Natural killer cell (primary cell): ENCODE measurements around the gene EXOC4. TPM values are rescaled to one million over a fixed set of nuclear protein-coding genes. Genes with fewer than 3 reads are reported as not detected.

ENCODE experiments used
- ATAC-seq, 3 donors: fragments of 150-1000 bp in 2 of 3; fragments of 200-7000 bp in 1 of 3; cut with Tn5 transposase; 1 replicate in 1 of 3; 2 replicates in 2 of 3; pipeline ENCODE4 v1.10.0; 2021; ENCODE audit warnings: mild to moderate bottlenecking in 2 of 3, moderate library complexity in 2 of 3
- DNase-seq, 2 donors: peaks; one replicate each; pipeline versions ENCODE4 v3.0.0 to v3.0.0-alpha.2; 2013 to 2021; ENCODE audit warnings: mixed read lengths in 1 of 2
- H3K27ac ChIP-seq: one replicate; pipeline ENCODE4 v1.5.1; 2013; ENCODE audit warnings: mild to moderate bottlenecking, low read length
- H3K27me3 ChIP-seq: one replicate; pipeline ENCODE4 v1.6.1; 2013; ENCODE audit warnings: low read length; ENCODE audit not compliant: control insufficient read depth, insufficient read depth
- H3K36me3 ChIP-seq: one replicate; pipeline ENCODE4 v1.6.1; 2013; ENCODE audit warnings: low read length; ENCODE audit not compliant: control insufficient read depth, insufficient read depth
- H3K4me1 ChIP-seq: one replicate; pipeline ENCODE4 v1.6.1; 2013; ENCODE audit warnings: low read length; ENCODE audit not compliant: control insufficient read depth, insufficient read depth
- H3K4me3 ChIP-seq: one replicate; pipeline ENCODE4 v1.5.1; 2013; ENCODE audit warnings: low read length
- H3K9me3 ChIP-seq: one replicate; pipeline ENCODE4 v1.6.1; 2013; ENCODE audit warnings: low read length; ENCODE audit not compliant: control insufficient read depth, insufficient read depth
- H3K27ac Mint-ChIP-seq, 2 donors: one replicate each; pipeline ENCODE4 v1.8.0; 2022; ENCODE audit warnings: mild to moderate bottlenecking in 2 of 2, mixed read lengths in 2 of 2, moderate library complexity in 1 of 2
- H3K27me3 Mint-ChIP-seq, 2 donors: one replicate each; pipeline ENCODE4 v1.8.0; 2022; ENCODE audit warnings: low read depth in 2 of 2, mixed read lengths in 2 of 2
- H3K36me3 Mint-ChIP-seq: one replicate; pipeline ENCODE4 v1.8.0; 2022; ENCODE audit warnings: mixed read lengths
- H3K4me1 Mint-ChIP-seq, 2 donors: one replicate each; pipeline ENCODE4 v1.8.0; 2022; ENCODE audit warnings: mixed read lengths in 2 of 2
- H3K4me3 Mint-ChIP-seq: one replicate; pipeline ENCODE4 v1.8.0; 2022; ENCODE audit warnings: mild to moderate bottlenecking, moderate library complexity, mixed read lengths
- H3K9me3 Mint-ChIP-seq, 2 donors: one replicate each; pipeline ENCODE4 v1.8.0; 2022; ENCODE audit warnings: mixed read lengths in 2 of 2
- CTCF ChIP-seq: fragments of 200-600 bp; IDR thresholded peaks from one replicate; pipeline ENCODE4 v1.8.0; 2022; ENCODE audit warnings: antibody characterized with exemption
- WGBS: methylation state at CpG from one replicate; pipeline ENCODE4 v1.1.7; 2013; ENCODE audit warnings: missing lambda C conversion rate; ENCODE audit not compliant: insufficient coverage; 5-methylcytosine and 5-hydroxymethylcytosine counted together
- intact Hi-C: fragments of 100-400 bp; cut with micrococcal nuclease; formaldehyde crosslinking; loops from one replicate; pipeline ENCODE4 v1.14.2; 2022
- total RNA-seq, 4 donors: library from RNA; stranded (reverse); fragments of 120-200 nt in 1 of 4; gene quantifications; one replicate each; pipeline versions ENCODE4 v1.2.3 to v1.2.4, GENCODE V29; 2013 to 2022

The EXOC4 gene
- total RNA-seq, 3 donors from 2014 or later (not counting 1 experiment from before 2014, with no cell fraction given), result 105 to 148 (median 123) TPM

- TF ChIP-seq CTCF, result no peak
- H3K9me3 ChIP-seq, result no peaks in the 10 kb centered on the region
- peaks cover 16% of the 10 kb centered on the region for H3K36me3 ChIP-seq
- no peak for DNase-seq
- H3K27me3 Mint-ChIP-seq, result no peaks in the 10 kb centered on the region
- no peak overlapping the region for H3K4me3 ChIP-seq
- H3K36me3 Mint-ChIP-seq, result no peaks in the 10 kb centered on the region
- H3K4me3 Mint-ChIP-seq, result no peak overlapping the region
- no peaks in the 10 kb centered on the region for H3K27me3 ChIP-seq
- no peak overlapping the region for H3K27ac ChIP-seq
- 100% methylated on average over 3 of the region's 3 CpGs for WGBS
- no peak overlapping the region for H3K27ac Mint-ChIP-seq
- H3K4me1 ChIP-seq, result no peaks in the 10 kb centered on the region
- no peaks in the 10 kb centered on the region for H3K9me3 Mint-ChIP-seq
- intact Hi-C loops, result no loop called here
- peaks cover 0 to 13% of the 10 kb centered on the region in 2 donors for H3K4me1 Mint-ChIP-seq
- ATAC-seq, result no peak
Observed at GRCh38 chr7:133815611-133816210, 562.8 kb downstream of the EXOC4 start.

GRCh38 chr7:133819695-133820094, 566.8 kb downstream of the EXOC4 start:
- H3K27ac Mint-ChIP-seq, result no peak overlapping the region
- WGBS, result 100% methylated on average over 2 of the region's 3 CpGs
- peaks cover 16% of the 10 kb centered on the region for H3K36me3 ChIP-seq
- H3K36me3 Mint-ChIP-seq, result no peaks in the 10 kb centered on the region
- no peaks in the 10 kb centered on the region for H3K27me3 Mint-ChIP-seq
- no peaks in the 10 kb centered on the region for H3K27me3 ChIP-seq
- ATAC-seq (no peak), DNase-seq (no peak)
- no peak overlapping the region for H3K4me3 ChIP-seq
- TF ChIP-seq CTCF, result no peak
- H3K27ac ChIP-seq, result no peak overlapping the region
- H3K4me3 Mint-ChIP-seq, result no peak overlapping the region
- H3K9me3 Mint-ChIP-seq, result no peaks in the 10 kb centered on the region
- intact Hi-C loops, result no loop called here
- H3K4me1 ChIP-seq, result no peaks in the 10 kb centered on the region
- H3K4me1 Mint-ChIP-seq, result peaks cover 0 to 4% of the 10 kb centered on the region in 2 donors
- H3K9me3 ChIP-seq, result no peaks in the 10 kb centered on the region

- H3K4me3 Mint-ChIP-seq, result no peak overlapping the region
- peaks cover 0 to 6% of the 10 kb centered on the region in 2 donors for H3K4me1 Mint-ChIP-seq
- ATAC-seq (no peak), DNase-seq (no peak)
- peaks cover 16% of the 10 kb centered on the region for H3K36me3 ChIP-seq
- no peaks in the 10 kb centered on the region for H3K4me1 ChIP-seq
- H3K9me3 Mint-ChIP-seq, result no peaks in the 10 kb centered on the region
- H3K27ac Mint-ChIP-seq, result no peak overlapping the region
- no peaks in the 10 kb centered on the region for H3K9me3 ChIP-seq
- H3K27me3 Mint-ChIP-seq, result no peaks in the 10 kb centered on the region
- TF ChIP-seq CTCF, result no peak
- 98% methylated on average over 3 of the region's 4 CpGs for WGBS
- H3K36me3 Mint-ChIP-seq, result no peaks in the 10 kb centered on the region
- no peak overlapping the region for H3K4me3 ChIP-seq
- no peak overlapping the region for H3K27ac ChIP-seq
- H3K27me3 ChIP-seq, result no peaks in the 10 kb centered on the region
- intact Hi-C loops, result no loop called here
Observed at GRCh38 chr7:133820584-133820983, 567.7 kb downstream of the EXOC4 start.

- intact Hi-C loops, result no loop called here
- no peak for DNase-seq
- TF ChIP-seq CTCF, result no peak
Observed at GRCh38 chr7:133821171-133821570, 568.3 kb downstream of the EXOC4 start.

More at GRCh38 chr7:133821171-133821570, 568.3 kb downstream of the EXOC4 start:
- ATAC-seq, result no peak
- Mint-ChIP-seq H3K27ac (no peak overlapping the region), H3K27me3 (no peaks in the 10 kb centered on the region), H3K36me3 (no peaks in the 10 kb centered on the region), H3K9me3 (no peaks in the 10 kb centered on the region), H3K4me3 (no peak overlapping the region), H3K4me1 (peaks cover 0 to 6% of the 10 kb centered on the region in 2 donors)
- Histone ChIP-seq H3K36me3 (peaks cover 16% of the 10 kb centered on the region), H3K27me3 (no peaks in the 10 kb centered on the region), H3K27ac (no peak overlapping the region), H3K4me3 (no peak overlapping the region), H3K4me1 (no peaks in the 10 kb centered on the region), H3K9me3 (no peaks in the 10 kb centered on the region)
- WGBS, result 92% methylated on average over 2 of the region's 2 CpGs
